ENCODE measurements around the gene NPAS2.

DNA sequence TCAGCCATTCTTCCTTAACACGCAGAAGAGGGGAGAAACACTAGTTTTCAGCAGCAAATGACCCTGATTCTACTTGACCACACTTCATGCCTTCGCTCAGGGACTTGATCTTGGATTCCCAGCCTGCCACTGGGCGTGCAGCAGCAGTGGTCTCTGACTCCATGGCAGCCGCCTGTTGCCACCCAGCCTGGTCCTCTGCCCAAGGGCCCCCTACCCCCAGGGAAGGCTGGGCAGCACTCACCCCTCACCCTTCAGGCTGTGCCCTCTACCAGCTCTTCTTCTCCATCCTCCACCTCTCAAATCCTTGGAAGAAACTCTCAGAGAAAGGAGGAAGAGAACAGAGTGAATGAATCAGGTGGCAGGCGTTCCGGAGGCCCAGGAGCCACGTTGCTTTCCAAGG is 150.1 kb downstream of the NPAS2 start:
- TF ChIP-seq, protein P1, sequence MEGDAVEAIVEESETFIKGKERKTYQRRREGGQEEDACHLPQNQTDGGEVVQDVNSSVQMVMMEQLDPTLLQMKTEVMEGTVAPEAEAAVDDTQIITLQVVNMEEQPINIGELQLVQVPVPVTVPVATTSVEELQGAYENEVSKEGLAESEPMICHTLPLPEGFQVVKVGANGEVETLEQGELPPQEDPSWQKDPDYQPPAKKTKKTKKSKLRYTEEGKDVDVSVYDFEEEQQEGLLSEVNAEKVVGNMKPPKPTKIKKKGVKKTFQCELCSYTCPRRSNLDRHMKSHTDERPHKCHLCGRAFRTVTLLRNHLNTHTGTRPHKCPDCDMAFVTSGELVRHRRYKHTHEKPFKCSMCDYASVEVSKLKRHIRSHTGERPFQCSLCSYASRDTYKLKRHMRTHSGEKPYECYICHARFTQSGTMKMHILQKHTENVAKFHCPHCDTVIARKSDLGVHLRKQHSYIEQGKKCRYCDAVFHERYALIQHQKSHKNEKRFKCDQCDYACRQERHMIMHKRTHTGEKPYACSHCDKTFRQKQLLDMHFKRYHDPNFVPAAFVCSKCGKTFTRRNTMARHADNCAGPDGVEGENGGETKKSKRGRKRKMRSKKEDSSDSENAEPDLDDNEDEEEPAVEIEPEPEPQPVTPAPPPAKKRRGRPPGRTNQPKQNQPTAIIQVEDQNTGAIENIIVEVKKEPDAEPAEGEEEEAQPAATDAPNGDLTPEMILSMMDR (conservative IDR thresholded peaks at IDR 0.05; ENCODE audit: low read length), result no peak
- no peak for TF ChIP-seq EZH2phosphoT487 (IDR thresholded peaks at IDR 0.05; ENCODE audit: borderline replicate concordance)

Data from Loucy (cell line).